ENCODE results near the gene GNA12. TPM values are rescaled to one million over a fixed set of nuclear protein-coding genes. Genes with fewer than 3 reads are reported as not detected.
"Not testable (repeated sequence)": the region's sequence is repeated elsewhere in the genome, so short reads cannot be mapped to it uniquely, and the experiment has no call there.

GNA12 gene
- total RNA-seq, 4 donors from 2014 or later: 7.6 to 8.4 (median 8.1) TPM

DNA sequence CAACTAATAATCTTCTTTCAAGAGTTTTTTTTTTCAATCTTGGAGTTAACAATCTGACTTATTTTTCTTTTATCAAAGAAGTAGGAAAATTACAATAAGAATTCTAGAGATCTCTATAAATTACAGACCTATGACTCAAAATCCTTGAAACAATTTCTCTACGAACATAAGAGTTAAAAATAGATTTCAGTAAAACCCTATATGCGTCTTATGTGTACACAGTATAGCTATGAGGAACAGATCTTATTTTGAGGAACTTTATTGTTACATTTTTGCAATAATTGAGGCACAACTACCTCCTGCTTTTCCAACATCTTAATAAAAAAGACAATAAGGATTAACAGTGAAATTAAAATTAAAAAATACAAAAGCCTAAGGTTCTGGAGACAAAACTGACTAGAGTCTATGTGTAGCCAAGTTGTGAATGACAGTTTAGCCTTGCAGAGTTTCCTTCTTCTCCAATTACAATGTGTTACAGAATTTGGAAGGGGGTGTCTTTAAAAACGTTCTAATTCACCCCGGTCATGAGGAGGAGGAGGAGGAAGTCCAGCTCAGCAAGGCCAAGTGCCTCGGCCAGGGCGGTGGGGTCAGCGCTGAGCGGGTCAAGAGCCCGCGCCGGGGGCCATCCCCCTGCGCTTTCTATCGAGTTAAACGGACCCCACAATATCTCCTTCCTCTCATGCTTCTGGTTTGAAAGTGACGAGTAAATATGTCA is 115.6 kb downstream of the GNA12 start:
- peaks cover 10% of the 10 kb centered on the region in 2 donors for H3K4me1 ChIP-seq
- peak in 1 of 2 donors; percentile 12 for DNase-seq
- no peak for TF ChIP-seq POLR2A (IDR thresholded peaks at IDR 0.05)
- TF ChIP-seq, protein P1, sequence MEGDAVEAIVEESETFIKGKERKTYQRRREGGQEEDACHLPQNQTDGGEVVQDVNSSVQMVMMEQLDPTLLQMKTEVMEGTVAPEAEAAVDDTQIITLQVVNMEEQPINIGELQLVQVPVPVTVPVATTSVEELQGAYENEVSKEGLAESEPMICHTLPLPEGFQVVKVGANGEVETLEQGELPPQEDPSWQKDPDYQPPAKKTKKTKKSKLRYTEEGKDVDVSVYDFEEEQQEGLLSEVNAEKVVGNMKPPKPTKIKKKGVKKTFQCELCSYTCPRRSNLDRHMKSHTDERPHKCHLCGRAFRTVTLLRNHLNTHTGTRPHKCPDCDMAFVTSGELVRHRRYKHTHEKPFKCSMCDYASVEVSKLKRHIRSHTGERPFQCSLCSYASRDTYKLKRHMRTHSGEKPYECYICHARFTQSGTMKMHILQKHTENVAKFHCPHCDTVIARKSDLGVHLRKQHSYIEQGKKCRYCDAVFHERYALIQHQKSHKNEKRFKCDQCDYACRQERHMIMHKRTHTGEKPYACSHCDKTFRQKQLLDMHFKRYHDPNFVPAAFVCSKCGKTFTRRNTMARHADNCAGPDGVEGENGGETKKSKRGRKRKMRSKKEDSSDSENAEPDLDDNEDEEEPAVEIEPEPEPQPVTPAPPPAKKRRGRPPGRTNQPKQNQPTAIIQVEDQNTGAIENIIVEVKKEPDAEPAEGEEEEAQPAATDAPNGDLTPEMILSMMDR (IDR thresholded peaks at IDR 0.05 in 4 of 5, conservative IDR thresholded peaks at IDR 0.05 in 1 of 5): no peak
- intact Hi-C loops (cut with DNase I; ENCODE audit: low total_unique reads) (no loop called here), in situ Hi-C loops (cut with MboI; ENCODE audit: low sequenced_read_pairs in 4 of 4) (no loop called here)
- ATAC-seq: no peak
- H3K36me3 ChIP-seq: peaks cover 0 to 26% of the 10 kb centered on the region in 2 donors
- no peaks in the 10 kb centered on the region for H3K9me3 ChIP-seq
- no peak overlapping the region for H3K4me3 ChIP-seq
- H3K27me3 ChIP-seq: no peaks in the 10 kb centered on the region
- H3K27ac ChIP-seq: peak overlapping the region in 1 of 4 donors; percentile 31

GRCh38 chr7:2727206-2727605 is 116.9 kb downstream of the GNA12 start:
- H3K9me3 ChIP-seq; H3K4me1 ChIP-seq; H3K27me3 ChIP-seq; in situ Hi-C loops (cut with MboI; ENCODE audit: low sequenced_read_pairs in 4 of 4); ATAC-seq; intact Hi-C loops (cut with DNase I; ENCODE audit: low total_unique reads); H3K4me3 ChIP-seq; H3K27ac ChIP-seq: not testable (repeated sequence)
- H3K36me3 ChIP-seq: peaks cover 0 to 26% of the 10 kb centered on the region in 2 donors
- peak in 1 of 2 donors; percentile 9 for DNase-seq

DNA sequence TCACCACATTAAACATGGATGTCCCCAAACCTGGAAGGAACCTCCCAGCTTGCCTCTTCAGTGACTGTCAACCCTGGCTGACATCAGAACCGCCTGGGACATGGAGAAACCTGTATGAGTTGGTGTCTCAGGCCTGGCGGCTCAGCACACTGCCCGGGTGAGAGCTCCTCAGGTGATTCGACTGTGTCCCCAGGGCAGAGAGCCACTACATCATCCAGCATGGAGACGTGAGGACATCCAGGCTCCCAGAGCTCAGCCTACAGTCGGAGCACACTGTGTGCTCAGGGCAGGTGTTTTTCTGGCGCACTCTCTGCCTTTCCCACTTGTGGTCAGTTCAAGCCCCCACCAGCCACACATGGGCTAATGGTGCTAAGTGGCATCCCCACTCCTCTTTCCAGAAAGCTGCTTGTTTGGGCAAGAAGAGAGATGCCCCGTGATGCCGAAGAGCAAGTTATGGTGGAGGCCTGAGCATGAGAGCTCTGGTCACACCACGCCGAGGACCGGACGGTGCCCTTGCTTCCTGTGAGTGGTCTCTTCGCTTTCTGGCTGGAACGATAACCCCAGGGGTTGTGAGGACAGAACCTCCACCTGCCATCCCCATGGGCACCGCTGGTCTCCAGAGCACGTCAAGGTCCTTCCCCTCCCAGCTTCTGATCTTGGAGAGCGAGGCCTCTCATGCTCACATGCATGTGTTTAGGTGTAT is 117.6 kb downstream of the GNA12 start:
- DNase-seq (no peak), ATAC-seq (no peak)
- Histone ChIP-seq H3K36me3 (peaks cover 0 to 26% of the 10 kb centered on the region in 2 donors), H3K9me3 (no peaks in the 10 kb centered on the region), H3K27me3 (no peaks in the 10 kb centered on the region), H3K4me3 (no peak overlapping the region), H3K4me1 (no peaks in the 10 kb centered on the region), H3K27ac (no peak overlapping the region)
- TF ChIP-seq POLR2A (IDR thresholded peaks at IDR 0.05): no peak
- TF ChIP-seq, protein P1 (IDR thresholded peaks at IDR 0.05 in 4 of 5, conservative IDR thresholded peaks at IDR 0.05 in 1 of 5): no peak
- intact Hi-C loops (cut with DNase I; ENCODE audit: low total_unique reads) (no loop called here), in situ Hi-C loops (cut with MboI; ENCODE audit: low sequenced_read_pairs in 4 of 4) (no loop called here)

- no peak for TF ChIP-seq POLR2A (IDR thresholded peaks at IDR 0.05)
- TF ChIP-seq, protein P1 (IDR thresholded peaks at IDR 0.05 in 4 of 5, conservative IDR thresholded peaks at IDR 0.05 in 1 of 5): no peak
- Histone ChIP-seq H3K36me3 (peaks cover 0 to 16% of the 10 kb centered on the region in 2 donors), H3K4me3 (no peak overlapping the region), H3K4me1 (no peaks in the 10 kb centered on the region), H3K27ac (no peak overlapping the region), H3K9me3 (no peaks in the 10 kb centered on the region), H3K27me3 (no peaks in the 10 kb centered on the region)
- intact Hi-C loops (cut with DNase I; ENCODE audit: low total_unique reads) (no loop called here), in situ Hi-C loops (cut with MboI; ENCODE audit: low sequenced_read_pairs in 4 of 4) (no loop called here)
- DNase-seq: peak in 1 of 2 donors; percentile 2
- no peak for ATAC-seq
Observed at GRCh38 chr7:2725178-2726105, 118.7 kb downstream of the GNA12 start.
